ENCODE measurements around the gene METTL16.

- TF ChIP-seq CTCF (IDR thresholded peaks at IDR 0.05; ENCODE audit: borderline replicate concordance, extremely low read depth, low read length, poor library complexity, severe bottlenecking): no peak
- no peak for TF ChIP-seq EZH2 (IDR thresholded peaks at IDR 0.05; ENCODE audit: borderline replicate concordance, low read depth, low read length, severe bottlenecking)
These were observed 115.5 kb downstream of the METTL16 start for GRCh38 chr17:2396192-2396567.

Data from DND-41 (cell line).